GM12891 (cell line): ENCODE results near the gene FMO4.
"Not testable (repeated sequence)": the region's sequence is repeated elsewhere in the genome, so short reads cannot be mapped to it uniquely, and the experiment has no call there.

Experiments
- DNase-seq: peaks from one replicate; pipeline ENCODE4 v3.0.0; 2011; ENCODE audit warnings: low spot score; ENCODE audit not compliant: insufficient read length
- FAIRE-seq: peaks from 2 replicates; lab custom pipeline; 2011; peaks lifted over from hg19 to GRCh38; lab: Jason Lieb, UNC
- PAX5 ChIP-seq: IDR thresholded peaks from 2 replicates; pipeline ENCODE4 v1.6.1; 2011; ENCODE audit warnings: low read length, moderate library complexity, mild to moderate bottlenecking; ENCODE audit not compliant: insufficient read depth, severe bottlenecking
- POLR2A ChIP-seq: IDR thresholded peaks from 2 replicates; pipeline ENCODE4 v1.6.1; 2011; ENCODE audit warnings: low read depth, low read length, control low read depth
- POLR2AphosphoS5 ChIP-seq: IDR thresholded peaks from 2 replicates; pipeline ENCODE4 v1.6.1; 2011; ENCODE audit warnings: low read depth, low read length, control low read depth
- POU2F2 ChIP-seq: IDR thresholded peaks from 2 replicates; pipeline ENCODE4 v1.6.1; 2011; ENCODE audit warnings: low read depth, mild to moderate bottlenecking, control low read depth, low read length, moderate library complexity
- SPI1 ChIP-seq: IDR thresholded peaks from 2 replicates; pipeline ENCODE4 v1.6.1; 2011; ENCODE audit warnings: low read depth, low read length, control low read depth
- TAF1 ChIP-seq: IDR thresholded peaks from 2 replicates; pipeline ENCODE4 v1.6.1; 2011; ENCODE audit warnings: low read depth, low read length, control low read depth

The FMO4 gene

GRCh38 chr1:171286032-171286705 lies 27.8 kb upstream of the FMO4 start:
- DNase-seq (no peak), FAIRE-seq (peak; percentile 16)
- TF ChIP-seq POLR2A (no peak), TAF1 (no peak), POLR2AphosphoS5 (no peak), PAX5 (no peak), POU2F2 (no peak), SPI1 (no peak)

- no peak for TF ChIP-seq POLR2AphosphoS5
- no peak for TF ChIP-seq PAX5
- TF ChIP-seq POLR2A, result no peak
- no peak for TF ChIP-seq TAF1
- no peak for TF ChIP-seq SPI1
- no peak for TF ChIP-seq POU2F2
- no peak for FAIRE-seq
- DNase-seq, result no peak
Measured at GRCh38 chr1:171290621-171291020, 23.4 kb upstream of the FMO4 start.

GRCh38 chr1:171292799-171293198 lies 21.2 kb upstream of the FMO4 start:
- DNase-seq (no peak), FAIRE-seq (no peak)
- no peak for TF ChIP-seq POU2F2
- TF ChIP-seq TAF1, result no peak
- no peak for TF ChIP-seq POLR2AphosphoS5
- no peak for TF ChIP-seq PAX5
- no peak for TF ChIP-seq POLR2A
- no peak for TF ChIP-seq SPI1

GRCh38 chr1:171295383-171295782 lies 18.6 kb upstream of the FMO4 start:
- DNase-seq, FAIRE-seq: not testable (repeated sequence)

GRCh38 chr1:171295821-171296220 lies 18.2 kb upstream of the FMO4 start:
- DNase-seq, result no peak
- no peak for FAIRE-seq
- TF ChIP-seq POU2F2 (no peak), POLR2A (no peak), PAX5 (no peak), SPI1 (no peak), POLR2AphosphoS5 (no peak), TAF1 (no peak)

GRCh38 chr1:171296897-171297296 lies 17.1 kb upstream of the FMO4 start:
- DNase-seq (no peak), FAIRE-seq (no peak)
- no peak for TF ChIP-seq PAX5
- TF ChIP-seq POLR2A, result no peak
- TF ChIP-seq SPI1, result no peak
- no peak for TF ChIP-seq POLR2AphosphoS5
- TF ChIP-seq POU2F2, result no peak
- no peak for TF ChIP-seq TAF1

- FAIRE-seq (no peak), DNase-seq (no peak)
- TF ChIP-seq PAX5, result no peak
- TF ChIP-seq POLR2AphosphoS5, result no peak
- no peak for TF ChIP-seq POLR2A
- TF ChIP-seq TAF1, result no peak
- no peak for TF ChIP-seq SPI1
- TF ChIP-seq POU2F2, result no peak
Measured at GRCh38 chr1:171298696-171299095, 15.3 kb upstream of the FMO4 start.

- FAIRE-seq (no peak), DNase-seq (no peak)
- TF ChIP-seq PAX5, result no peak
Measured at GRCh38 chr1:171299342-171299741, 14.6 kb upstream of the FMO4 start.

- DNase-seq (no peak), FAIRE-seq (no peak)
- TF ChIP-seq SPI1 (no peak), POU2F2 (no peak), POLR2AphosphoS5 (no peak), TAF1 (no peak)
Measured at GRCh38 chr1:171300401-171300800, 13.6 kb upstream of the FMO4 start.

- DNase-seq (no peak), FAIRE-seq (no peak)
Measured at GRCh38 chr1:171310661-171311087, 3.3 kb upstream of the FMO4 start.

More at GRCh38 chr1:171310661-171311087, 3.3 kb upstream of the FMO4 start:
- no peak for TF ChIP-seq SPI1
- no peak for TF ChIP-seq TAF1
- TF ChIP-seq PAX5, result no peak
- no peak for TF ChIP-seq POLR2AphosphoS5
- TF ChIP-seq POLR2A, result no peak
- no peak for TF ChIP-seq POU2F2
